ENCODE results near the gene STT3B.

Gene STT3B

DNA sequence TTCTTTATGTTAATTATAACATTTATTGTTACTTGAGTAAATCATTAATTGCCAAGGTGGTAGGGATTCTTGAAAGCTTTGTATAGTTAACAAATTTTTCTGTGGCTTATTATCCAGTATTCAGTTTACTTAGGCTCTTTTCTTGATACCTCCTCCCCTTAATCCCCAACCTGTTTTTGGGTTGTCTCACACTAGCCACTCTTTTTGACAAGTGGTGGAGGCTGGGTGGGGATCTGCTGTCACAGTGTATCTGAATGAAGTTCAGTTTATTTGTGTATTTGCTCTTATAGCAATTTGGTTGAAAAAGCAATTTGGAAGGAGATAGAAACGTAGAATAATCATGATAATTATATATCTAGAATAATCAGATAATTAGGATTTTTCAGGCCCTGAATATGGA is 43.8 kb downstream of the STT3B start:
- H3K9ac ChIP-seq = no peak overlapping the region
- peaks cover 4 to 17% (median 11%) of the 10 kb centered on the region in 11 experiments; a peak in 16 of 22 replicates for H3K9me3 ChIP-seq (replicated peaks in 1 of 11)
- H3K4me1 ChIP-seq = peaks cover 17 to 58% (median 34%) of the 10 kb centered on the region in 10 experiments
- no peak overlapping the region for H3K4me2 ChIP-seq
- H3K27me3 ChIP-seq = no peaks in the 10 kb centered on the region
- H3K36me3 ChIP-seq = peaks cover 40 to 65% (median 55%) of the 10 kb centered on the region in 11 experiments; a peak in 21 of 22 replicates
- no peak overlapping the region for H3K27ac ChIP-seq
- no peak overlapping the region for H3K4me3 ChIP-seq
- peaks cover 33 to 90% (median 68%) of the 10 kb centered on the region in 11 experiments; a peak in 21 of 22 replicates for H4K20me1 ChIP-seq
- no peak for TF ChIP-seq Cebpa-rat (IDR thresholded peaks at IDR 0.05)

- H3K27ac ChIP-seq = no peak overlapping the region
- no peaks in the 10 kb centered on the region for H3K27me3 ChIP-seq
- H3K4me3 ChIP-seq = no peak overlapping the region
- peaks cover 40 to 72% (median 62%) of the 10 kb centered on the region in 11 experiments; a peak in 21 of 22 replicates for H3K36me3 ChIP-seq
- no peak overlapping the region for H3K9ac ChIP-seq
- peaks cover 31 to 94% (median 66%) of the 10 kb centered on the region in 11 experiments; a peak in 21 of 22 replicates for H4K20me1 ChIP-seq
- peaks cover 4 to 24% (median 18%) of the 10 kb centered on the region in 11 experiments; a peak in 19 of 22 replicates for H3K9me3 ChIP-seq (replicated peaks in 1 of 11)
- H3K4me1 ChIP-seq = peaks cover 17 to 63% (median 38%) of the 10 kb centered on the region in 10 experiments
- no peak for TF ChIP-seq Cebpa-rat (IDR thresholded peaks at IDR 0.05)
- no peak overlapping the region for H3K4me2 ChIP-seq
Observed at GRCh38 chr3:31577232-31577631, 44.5 kb downstream of the STT3B start.

GRCh38 chr3:31579828-31580227 is 47.1 kb downstream of the STT3B start:
- H3K4me1 ChIP-seq = peaks cover 4 to 49% (median 16%) of the 10 kb centered on the region in 10 experiments
- no peak overlapping the region for H3K4me3 ChIP-seq
- no peak overlapping the region for H3K4me2 ChIP-seq
- H3K9me3 ChIP-seq (replicated peaks in 1 of 11) = peaks cover 19 to 47% (median 41%) of the 10 kb centered on the region in 11 experiments
- H3K27me3 ChIP-seq = no peaks in the 10 kb centered on the region
- no peak overlapping the region for H3K27ac ChIP-seq
- peaks cover 10 to 76% (median 40%) of the 10 kb centered on the region in 11 experiments; a peak in 20 of 22 replicates for H4K20me1 ChIP-seq
- H3K9ac ChIP-seq = no peak overlapping the region
- TF ChIP-seq Cebpa-rat (IDR thresholded peaks at IDR 0.05) = no peak
- H3K36me3 ChIP-seq = peaks cover 62 to 95% (median 87%) of the 10 kb centered on the region in 11 experiments; a peak in 21 of 22 replicates

DNA sequence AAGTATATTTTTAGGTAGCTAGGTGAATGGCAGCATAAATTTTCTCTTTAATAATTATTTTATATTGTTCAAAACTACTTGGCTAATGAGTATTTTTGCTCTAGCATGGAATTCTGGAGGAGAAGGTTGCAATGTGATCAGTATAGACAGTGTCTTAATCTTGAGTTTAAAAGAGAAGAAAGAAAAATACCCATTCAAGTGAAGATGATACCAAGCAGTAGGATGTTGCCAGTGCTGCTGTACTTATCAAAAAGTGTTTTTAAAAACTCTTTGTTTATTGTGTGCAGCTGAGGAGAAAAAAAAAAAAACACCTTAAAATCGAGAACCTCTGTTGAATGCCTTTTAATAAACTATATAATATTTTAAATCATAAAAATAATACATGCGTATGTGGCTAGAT is 47.9 kb downstream of the STT3B start:
- H3K4me2 ChIP-seq = no peak overlapping the region
- H3K36me3 ChIP-seq = peaks cover 71 to 100% (median 93%) of the 10 kb centered on the region in 11 experiments; a peak in 21 of 22 replicates
- no peak overlapping the region for H3K27ac ChIP-seq
- peaks cover 26 to 54% (median 48%) of the 10 kb centered on the region in 11 experiments for H3K9me3 ChIP-seq (replicated peaks in 1 of 11)
- H3K4me1 ChIP-seq = peaks cover under 1 to 42% (median 8%) of the 10 kb centered on the region in 10 experiments; a peak in 19 of 20 replicates
- H4K20me1 ChIP-seq = peaks cover 4 to 69% (median 32%) of the 10 kb centered on the region in 11 experiments; a peak in 20 of 22 replicates
- no peaks in the 10 kb centered on the region for H3K27me3 ChIP-seq
- H3K9ac ChIP-seq = no peak overlapping the region
- H3K4me3 ChIP-seq = no peak overlapping the region
- no peak for TF ChIP-seq Cebpa-rat (IDR thresholded peaks at IDR 0.05)

DNA sequence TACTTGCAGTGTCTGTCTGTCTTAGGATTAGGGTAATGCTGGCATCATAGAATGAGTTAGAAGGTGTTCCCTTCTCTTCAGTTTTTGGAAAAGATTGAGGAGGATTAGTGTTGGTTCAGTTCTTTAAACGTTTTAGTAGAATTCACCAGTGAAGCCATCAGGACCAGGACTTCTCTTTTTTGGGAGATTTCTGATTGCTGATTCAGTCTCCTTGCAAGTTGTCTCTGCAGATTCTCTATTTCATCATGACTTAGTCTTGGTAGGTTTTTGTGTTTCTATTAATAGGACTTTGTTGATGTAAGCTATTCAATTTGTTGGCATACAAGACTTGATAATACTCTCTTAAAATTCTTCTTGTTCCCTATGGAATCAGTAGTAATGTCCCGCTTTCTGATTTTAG is 48.9 kb downstream of the STT3B start:
- no peak for TF ChIP-seq Cebpa-rat (IDR thresholded peaks at IDR 0.05)
- Histone ChIP-seq H3K27ac (peak overlapping the region in 3 of 11 experiments; percentile 6 to 48 (median 37); a peak in 4 of 22 replicates), H3K4me2 (peak overlapping the region in 3 of 11 experiments; percentile 34 to 69 (median 61); a peak in 4 of 22 replicates), H3K36me3 (peaks cover 78 to 100% (median 98%) of the 10 kb centered on the region in 11 experiments), H4K20me1 (peaks cover 0 to 67% (median 22%) of the 10 kb centered on the region in 11 experiments; a peak in 13 of 22 replicates), H3K4me3 (no peak overlapping the region), H3K9ac (no peak overlapping the region), H3K4me1 (peaks cover 0 to 39% (median 4%) of the 10 kb centered on the region in 10 experiments; a peak in 9 of 20 replicates), H3K27me3 (no peaks in the 10 kb centered on the region), H3K9me3 (replicated peaks in 1 of 11) (peaks cover 32 to 64% (median 58%) of the 10 kb centered on the region in 11 experiments)

GRCh38 chr3:31589228-31589627 is 56.5 kb downstream of the STT3B start:
- H3K4me2 ChIP-seq = no peak overlapping the region
- TF ChIP-seq Cebpa-rat (IDR thresholded peaks at IDR 0.05) = no peak
- peaks cover 81 to 100% (median 97%) of the 10 kb centered on the region in 11 experiments for H3K36me3 ChIP-seq
- no peak overlapping the region for H3K4me3 ChIP-seq
- peaks cover 50 to 95% (median 80%) of the 10 kb centered on the region in 11 experiments for H3K9me3 ChIP-seq (replicated peaks in 1 of 11)
- H3K9ac ChIP-seq = no peak overlapping the region
- H3K27ac ChIP-seq = no peak overlapping the region
- peaks cover 0 to 10% (median 0%) of the 10 kb centered on the region in 10 experiments; a peak in 1 of 20 replicates for H3K4me1 ChIP-seq
- no peaks in the 10 kb centered on the region for H3K27me3 ChIP-seq
- peaks cover 0 to 45% (median 17%) of the 10 kb centered on the region in 11 experiments; a peak in 15 of 22 replicates for H4K20me1 ChIP-seq

- H3K27ac ChIP-seq = no peak overlapping the region
- H3K4me2 ChIP-seq = no peak overlapping the region
- H3K4me3 ChIP-seq = no peak overlapping the region
- peaks cover 78 to 100% (median 98%) of the 10 kb centered on the region in 11 experiments for H3K36me3 ChIP-seq
- H3K27me3 ChIP-seq = no peaks in the 10 kb centered on the region
- peaks cover 41 to 81% (median 70%) of the 10 kb centered on the region in 11 experiments for H3K9me3 ChIP-seq (replicated peaks in 1 of 11)
- no peak overlapping the region for H3K9ac ChIP-seq
- H3K4me1 ChIP-seq = peaks cover 0 to 10% (median 0%) of the 10 kb centered on the region in 10 experiments; a peak in 1 of 20 replicates
- peaks cover 0 to 50% (median 26%) of the 10 kb centered on the region in 11 experiments; a peak in 16 of 22 replicates for H4K20me1 ChIP-seq
- no peak for TF ChIP-seq Cebpa-rat (IDR thresholded peaks at IDR 0.05)
Observed at GRCh38 chr3:31590650-31591049, 57.9 kb downstream of the STT3B start.

DNA sequence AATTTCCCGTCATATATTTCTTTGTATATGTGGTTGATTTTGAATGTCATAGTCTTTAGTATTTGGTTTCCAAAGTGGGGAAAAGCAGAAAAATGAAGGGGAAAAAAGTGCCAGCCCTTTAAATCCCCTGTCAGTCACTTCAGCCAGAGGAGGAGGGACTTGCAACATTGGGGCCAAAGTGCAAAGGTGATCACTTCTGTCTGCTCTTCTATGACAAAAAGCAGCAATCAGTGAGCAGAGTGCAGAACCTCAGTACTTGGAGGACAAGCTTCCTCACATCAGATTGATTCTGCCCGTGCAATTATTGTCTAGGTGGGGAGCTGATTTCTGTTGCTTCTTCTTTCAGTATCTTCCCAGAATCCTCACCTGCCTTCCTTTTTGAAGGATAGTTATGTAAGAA is 60.0 kb downstream of the STT3B start:
- peaks cover 28 to 65% (median 53%) of the 10 kb centered on the region in 11 experiments for H3K9me3 ChIP-seq (replicated peaks in 1 of 11)
- H3K4me1 ChIP-seq = peaks cover 0 to 10% (median 0%) of the 10 kb centered on the region in 10 experiments; a peak in 1 of 20 replicates
- no peak overlapping the region for H3K9ac ChIP-seq
- H3K27ac ChIP-seq = no peak overlapping the region
- no peak overlapping the region for H3K4me3 ChIP-seq
- H4K20me1 ChIP-seq = peaks cover 0 to 59% (median 34%) of the 10 kb centered on the region in 11 experiments; a peak in 16 of 22 replicates
- H3K4me2 ChIP-seq = no peak overlapping the region
- H3K36me3 ChIP-seq = peaks cover 68 to 100% (median 98%) of the 10 kb centered on the region in 11 experiments
- TF ChIP-seq Cebpa-rat (IDR thresholded peaks at IDR 0.05) = no peak
- H3K27me3 ChIP-seq = no peaks in the 10 kb centered on the region

DNA sequence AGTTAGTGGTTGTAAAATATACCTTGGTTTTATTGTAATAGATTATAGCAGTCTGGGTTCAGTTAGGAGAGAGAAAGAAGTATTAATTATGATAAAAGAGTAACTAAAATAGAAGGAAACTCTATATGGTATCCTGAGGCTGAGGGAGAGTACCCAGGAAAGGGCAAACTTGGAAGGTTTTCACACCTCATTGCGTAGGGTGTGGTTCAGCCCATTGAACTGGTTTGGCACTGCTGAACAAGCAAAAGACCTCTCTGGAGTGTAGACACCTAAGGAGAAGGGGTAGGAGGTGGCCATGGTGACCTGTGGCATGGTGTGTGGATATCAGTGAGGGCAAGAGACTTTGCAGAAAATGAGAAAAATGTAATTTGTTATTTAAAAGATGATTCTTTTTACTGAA is 63.5 kb downstream of the STT3B start:
- Histone ChIP-seq H3K9me3 (replicated peaks in 1 of 11) (peaks cover 6 to 60% (median 47%) of the 10 kb centered on the region in 11 experiments; a peak in 20 of 22 replicates), H3K4me1 (peaks cover 0 to 10% (median 0%) of the 10 kb centered on the region in 10 experiments; a peak in 1 of 20 replicates), H3K9ac (no peak overlapping the region), H4K20me1 (peaks cover 0 to 59% (median 34%) of the 10 kb centered on the region in 11 experiments; a peak in 16 of 22 replicates), H3K36me3 (peaks cover 69 to 100% (median 99%) of the 10 kb centered on the region in 11 experiments), H3K27me3 (no peaks in the 10 kb centered on the region), H3K27ac (no peak overlapping the region), H3K4me3 (no peak overlapping the region), H3K4me2 (no peak overlapping the region)
- TF ChIP-seq Cebpa-rat (IDR thresholded peaks at IDR 0.05) = no peak

All from BLaER1 treated with 17β-estradiol and CSF1 and Interleukin-3, amounts not matched to agents 10 nM and 100 nM (cell line).